GM19395 (cell line): ENCODE data around the gene CAMK1G.

Source experiments
- ATAC-seq: cut with Tn5 transposase; IDR thresholded peaks from one replicate; pipeline ENCODE4 v1.9.1; 2021; ENCODE audit warnings: mild to moderate bottlenecking, moderate library complexity; ENCODE audit not compliant: unreplicated experiment

Gene CAMK1G

DNA sequence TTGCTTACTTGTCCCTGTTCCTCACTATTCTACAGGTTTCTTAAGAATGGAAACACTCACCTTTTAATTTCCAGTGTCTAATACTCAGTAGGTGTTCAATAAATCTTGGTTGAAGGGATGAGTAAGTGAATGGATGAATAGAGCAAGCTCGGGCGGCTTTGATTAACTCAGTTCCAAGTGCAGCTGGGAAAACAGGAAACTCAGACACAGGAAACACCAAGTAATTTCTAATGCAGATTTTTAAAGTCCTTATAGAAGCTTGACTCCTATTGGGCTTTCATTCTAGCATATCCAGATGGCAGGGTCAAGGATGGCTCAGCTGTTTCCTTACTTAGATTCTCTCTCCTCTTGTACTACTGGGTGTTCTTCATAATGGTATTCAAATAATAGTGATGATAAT lies 14.0 kb downstream of the CAMK1G start:
- no peak for ATAC-seq

DNA sequence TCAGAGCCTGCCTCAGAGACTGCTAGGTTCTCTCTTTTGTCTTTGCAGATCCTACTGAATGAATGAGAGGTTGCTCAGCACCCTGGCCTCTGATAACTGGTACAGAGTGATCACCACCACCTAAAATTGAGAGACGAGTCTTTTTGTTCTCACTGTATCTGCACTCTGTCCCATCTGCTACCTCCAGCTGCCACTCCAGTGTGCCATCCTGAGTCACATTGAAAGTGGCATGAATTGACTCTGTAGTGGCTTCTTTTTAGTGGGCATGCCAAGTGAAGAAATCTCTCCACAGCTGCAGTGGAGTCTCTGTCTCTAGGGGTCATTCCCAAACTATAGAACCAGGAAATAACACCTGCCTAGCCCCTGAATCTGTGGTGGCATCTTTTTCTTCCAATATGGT lies 14.7 kb downstream of the CAMK1G start:
- ATAC-seq: no peak

DNA sequence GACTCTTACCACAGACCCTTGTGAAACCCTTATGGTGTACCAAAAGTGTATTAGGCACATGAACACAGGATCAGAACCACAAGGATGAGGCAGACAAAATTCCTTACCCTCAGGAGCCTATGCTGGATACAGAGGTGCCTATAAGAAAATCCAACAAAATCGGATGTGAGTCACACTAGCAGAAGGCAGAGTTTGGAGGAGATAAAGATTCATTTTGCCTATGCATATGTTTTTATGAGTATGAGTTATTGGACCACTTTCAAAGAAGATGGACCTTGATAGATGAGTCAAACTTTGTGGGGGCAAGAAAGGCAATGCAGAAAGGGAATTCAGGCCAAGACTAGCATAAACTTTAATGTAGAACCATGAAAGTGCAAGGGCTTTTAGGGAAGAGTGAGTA lies 17.0 kb downstream of the CAMK1G start:
- ATAC-seq: no peak

DNA sequence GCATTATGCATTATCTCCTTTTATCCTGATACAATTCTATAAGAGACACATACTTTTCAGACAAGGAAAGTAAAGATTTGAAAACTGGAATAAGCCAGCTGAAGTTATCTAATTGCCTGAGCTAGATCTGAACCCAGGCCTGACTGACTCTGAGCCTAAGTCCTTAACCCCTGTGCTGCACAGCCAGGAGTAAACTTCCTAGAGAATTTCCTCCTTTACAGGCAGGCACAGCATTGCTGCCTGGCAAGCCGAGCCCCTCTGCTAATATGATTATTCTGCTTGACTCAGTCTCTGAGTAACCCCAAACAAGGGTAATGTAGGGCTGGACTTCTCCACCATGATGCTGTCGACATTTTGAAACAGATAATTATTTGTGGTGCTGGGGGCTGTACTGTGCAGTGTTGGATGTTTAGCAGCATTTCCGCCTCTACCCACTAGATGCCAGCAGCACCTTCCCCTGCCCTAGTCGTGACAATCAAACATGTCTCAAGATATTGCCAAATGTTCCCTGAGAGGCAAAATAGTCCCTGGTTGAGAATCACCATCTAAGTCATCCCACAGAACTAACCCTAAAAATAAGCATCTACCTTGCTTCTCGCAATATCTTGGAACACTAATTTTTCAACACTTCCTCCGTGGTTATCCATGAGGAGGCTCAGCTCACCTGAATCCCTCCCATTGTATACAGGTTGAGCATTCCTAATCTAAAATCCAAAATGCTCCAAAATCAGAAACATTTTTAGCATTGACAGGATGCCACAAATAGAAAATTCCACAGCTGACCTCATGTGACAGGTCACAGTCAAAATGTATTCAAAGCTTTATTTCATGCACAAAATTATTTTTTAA lies 18.5 kb downstream of the CAMK1G start:
- ATAC-seq: no peak

DNA sequence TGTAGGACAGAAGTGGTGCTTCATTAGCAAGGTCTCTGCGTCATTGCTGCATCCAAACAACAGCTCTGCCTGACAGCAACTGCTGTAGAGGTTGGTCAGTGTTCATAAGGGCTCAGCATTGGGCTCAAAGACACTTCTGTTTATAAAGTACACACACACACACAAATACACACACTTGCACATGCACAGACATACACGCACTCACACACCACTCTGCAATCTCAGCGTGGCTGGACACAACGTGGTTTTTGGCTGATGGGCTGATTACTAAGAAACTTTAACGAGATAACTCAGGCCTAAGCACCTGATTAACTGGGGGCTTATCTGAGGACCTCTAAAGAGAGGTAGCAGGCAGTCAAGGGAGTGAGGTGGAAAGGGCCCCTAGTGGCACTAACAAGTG lies 20.4 kb downstream of the CAMK1G start:
- no peak for ATAC-seq

DNA sequence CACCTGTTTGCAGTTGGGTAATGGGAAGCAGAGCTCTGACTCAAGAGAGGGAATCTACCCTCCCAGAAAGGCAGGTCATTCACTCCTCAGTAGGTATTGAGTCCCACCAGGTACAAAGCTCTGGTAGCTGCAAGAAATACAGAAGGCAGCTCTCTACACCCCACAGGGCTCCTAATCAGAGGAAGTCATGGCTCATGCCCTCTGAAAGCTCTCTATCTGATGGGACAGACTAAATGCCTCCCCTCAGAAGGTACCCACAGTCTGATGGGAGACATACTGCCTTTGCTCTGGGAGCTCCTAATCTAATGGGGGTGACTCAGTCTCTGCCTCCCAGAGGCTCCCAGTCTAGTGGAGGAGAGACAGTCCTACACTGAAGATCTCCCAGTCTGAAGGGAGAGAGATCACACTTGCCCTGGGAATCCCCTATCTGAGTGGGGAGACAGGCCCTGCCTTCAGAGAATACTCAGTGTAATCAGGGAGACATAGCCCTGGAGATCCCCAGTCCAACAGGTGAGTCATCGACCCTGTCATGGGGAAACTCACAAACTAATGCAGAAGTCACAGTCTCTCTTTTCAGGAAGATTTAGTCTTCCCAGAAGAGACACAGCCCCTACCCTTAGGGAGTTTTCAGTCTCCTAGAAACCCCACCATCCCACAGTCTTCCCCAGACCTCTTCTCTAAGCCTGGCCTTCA lies 23.7 kb downstream of the CAMK1G start:
- peak; percentile 84 for ATAC-seq

DNA sequence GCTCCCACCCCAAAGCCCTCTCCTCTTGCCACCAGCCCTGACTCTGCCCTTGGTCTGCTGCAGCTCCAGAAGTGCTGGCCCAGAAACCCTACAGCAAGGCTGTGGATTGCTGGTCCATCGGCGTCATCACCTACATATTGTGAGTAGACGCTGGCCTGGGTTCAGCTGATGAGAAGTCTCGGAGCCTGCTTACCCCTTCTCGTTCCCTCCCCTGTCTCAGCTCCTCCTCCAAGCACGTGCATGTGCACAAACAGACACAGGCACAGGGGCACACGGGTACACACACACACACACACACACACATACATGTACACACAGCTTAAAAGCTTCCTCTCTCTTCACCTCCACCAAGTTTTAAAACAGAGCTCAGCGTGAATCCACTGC lies 24.3 kb downstream of the CAMK1G start:
- ATAC-seq: peak; percentile 25

DNA sequence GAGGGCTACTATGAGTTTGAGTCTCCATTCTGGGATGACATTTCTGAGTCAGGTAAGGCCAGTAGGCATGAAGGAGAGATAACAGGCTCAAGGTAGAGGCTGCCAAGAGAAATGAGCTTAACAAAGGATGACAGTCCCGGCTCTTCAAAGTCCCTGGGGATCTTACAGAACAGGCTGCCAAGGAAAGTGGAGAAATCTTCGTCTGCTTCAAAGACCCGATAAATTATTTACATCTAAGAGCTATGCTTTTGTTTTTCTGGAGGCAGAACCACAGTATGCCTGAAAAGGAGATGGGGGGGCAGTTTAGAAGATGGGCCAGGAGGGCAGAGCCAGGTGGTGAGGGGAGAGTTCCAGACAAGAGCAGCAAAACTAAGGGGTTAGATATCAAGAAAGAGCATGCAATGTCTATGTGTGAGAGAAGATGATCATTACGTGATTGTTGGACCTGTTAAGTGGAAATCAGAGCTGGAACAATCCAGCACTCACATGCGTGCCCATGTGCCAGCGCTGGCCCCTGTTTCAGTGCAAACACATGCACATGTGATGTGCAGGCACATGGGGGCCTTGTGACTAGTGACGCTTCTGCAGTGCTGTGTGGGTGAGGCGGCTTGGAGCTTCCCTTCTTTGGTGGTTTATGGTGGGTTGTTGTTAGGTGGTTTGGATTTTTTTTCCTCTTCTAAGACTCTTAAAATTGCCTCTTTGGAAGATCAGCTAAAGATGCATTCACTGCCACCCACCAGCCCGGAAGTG lies 25.7 kb downstream of the CAMK1G start:
- ATAC-seq: no peak

DNA sequence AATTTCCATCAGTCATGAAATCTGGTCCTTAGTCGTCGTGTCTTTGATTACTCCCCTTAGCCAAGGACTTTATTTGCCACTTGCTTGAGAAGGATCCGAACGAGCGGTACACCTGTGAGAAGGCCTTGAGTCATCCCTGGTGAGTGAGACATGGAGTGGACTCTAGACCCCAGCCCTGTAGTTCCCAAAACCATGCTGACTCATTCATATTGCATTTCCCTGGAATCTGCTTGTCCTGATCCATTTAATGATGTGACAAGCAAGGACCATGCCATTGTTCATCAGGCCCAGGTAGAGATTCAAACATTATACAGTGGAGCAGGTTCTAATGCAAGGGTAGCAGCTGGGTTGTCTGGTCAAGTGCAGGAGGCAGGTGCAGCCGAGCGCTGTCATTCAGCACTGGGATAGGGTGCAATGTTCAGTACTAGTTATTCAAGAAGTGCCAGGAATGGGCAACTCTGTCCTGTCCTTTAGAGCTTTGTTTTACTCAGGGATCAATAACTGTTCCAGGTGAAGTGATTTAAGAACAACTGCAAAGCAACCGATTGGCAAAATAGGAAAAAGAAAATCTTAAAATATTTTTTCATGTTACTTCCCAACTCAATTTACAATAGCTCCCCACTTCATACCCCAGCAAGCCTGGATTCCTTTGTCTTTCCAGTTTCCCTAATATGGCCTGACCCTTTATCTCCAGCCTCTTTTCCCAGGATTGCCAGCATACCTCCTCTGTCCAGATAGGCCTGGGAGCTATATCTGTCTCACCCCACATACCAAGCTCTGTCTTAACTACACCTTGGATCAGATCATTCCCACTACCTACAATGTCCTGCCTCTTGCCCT lies 26.5 kb downstream of the CAMK1G start:
- no peak for ATAC-seq

DNA sequence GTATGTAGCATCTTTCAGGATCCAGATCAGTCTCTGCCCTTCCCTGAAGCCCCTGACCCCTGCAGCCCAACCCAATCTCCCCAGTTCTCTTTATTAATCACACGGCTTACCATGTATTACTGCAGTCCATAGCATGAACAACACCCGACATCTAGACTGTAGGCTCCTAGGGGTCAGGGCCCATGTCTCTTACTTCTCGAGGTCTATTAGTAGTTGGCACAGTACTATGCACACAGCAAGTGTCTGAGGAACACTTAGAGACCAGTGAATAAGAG lies 27.1 kb downstream of the CAMK1G start:
- ATAC-seq: no peak

DNA sequence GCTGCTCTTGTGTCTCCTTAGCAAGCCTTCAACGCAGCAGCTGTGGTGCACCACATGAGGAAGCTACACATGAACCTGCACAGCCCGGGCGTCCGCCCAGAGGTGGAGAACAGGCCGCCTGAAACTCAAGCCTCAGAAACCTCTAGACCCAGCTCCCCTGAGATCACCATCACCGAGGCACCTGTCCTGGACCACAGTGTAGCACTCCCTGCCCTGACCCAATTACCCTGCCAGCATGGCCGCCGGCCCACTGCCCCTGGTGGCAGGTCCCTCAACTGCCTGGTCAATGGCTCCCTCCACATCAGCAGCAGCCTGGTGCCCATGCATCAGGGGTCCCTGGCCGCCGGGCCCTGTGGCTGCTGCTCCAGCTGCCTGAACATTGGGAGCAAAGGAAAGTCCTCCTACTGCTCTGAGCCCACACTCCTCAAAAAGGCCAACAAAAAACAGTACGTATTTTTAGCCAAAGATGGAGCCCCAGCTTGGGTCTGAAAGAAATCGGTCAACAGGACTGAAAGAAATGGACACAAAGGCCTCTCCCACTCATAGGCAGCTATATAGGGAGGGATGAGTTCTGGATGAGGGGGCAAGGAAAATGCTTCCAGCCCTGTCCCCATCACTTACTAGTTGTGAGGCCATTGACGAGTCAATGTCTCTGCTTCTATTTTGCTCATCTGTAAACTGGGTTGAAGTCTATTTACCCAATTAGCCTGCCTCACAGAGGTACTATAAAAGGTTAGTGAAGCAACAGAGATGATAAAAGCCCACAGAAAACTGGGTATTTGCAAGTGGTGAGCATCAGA lies 28.5 kb downstream of the CAMK1G start:
- no peak for ATAC-seq

DNA sequence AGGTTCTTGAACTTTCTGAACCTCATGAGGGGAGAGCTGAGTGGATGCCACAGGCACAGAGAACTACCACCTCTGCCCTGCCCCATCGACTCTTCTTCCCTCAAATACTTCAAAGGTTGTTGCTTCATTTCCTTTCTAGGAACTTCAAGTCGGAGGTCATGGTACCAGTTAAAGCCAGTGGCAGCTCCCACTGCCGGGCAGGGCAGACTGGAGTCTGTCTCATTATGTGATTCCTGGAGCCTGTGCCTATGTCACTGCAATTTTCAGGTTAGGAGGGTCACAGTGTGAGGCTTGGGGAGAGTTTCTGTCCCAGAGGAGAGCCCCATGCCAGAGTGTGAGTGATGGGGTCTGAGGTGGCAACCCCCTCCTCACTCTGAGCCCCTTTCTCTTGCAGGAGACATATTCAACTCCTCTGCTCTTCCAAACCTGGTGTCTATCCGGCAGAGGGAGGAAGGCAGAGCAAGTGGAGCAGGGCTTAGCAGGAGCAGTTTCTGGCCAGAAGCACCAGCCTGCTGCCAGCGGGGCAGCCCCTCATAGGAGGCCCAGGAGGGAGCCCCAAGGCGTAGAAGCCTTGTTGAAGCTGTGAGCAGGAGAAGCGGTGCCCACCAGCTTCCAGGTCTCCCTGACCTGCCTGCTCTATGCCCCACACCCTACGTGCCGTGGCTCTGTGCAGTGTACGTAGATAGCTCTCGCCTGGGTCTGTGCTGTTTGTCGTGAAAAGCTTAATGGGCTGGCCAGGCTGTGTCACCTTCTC lies 29.3 kb downstream of the CAMK1G start:
- ATAC-seq: no peak

DNA sequence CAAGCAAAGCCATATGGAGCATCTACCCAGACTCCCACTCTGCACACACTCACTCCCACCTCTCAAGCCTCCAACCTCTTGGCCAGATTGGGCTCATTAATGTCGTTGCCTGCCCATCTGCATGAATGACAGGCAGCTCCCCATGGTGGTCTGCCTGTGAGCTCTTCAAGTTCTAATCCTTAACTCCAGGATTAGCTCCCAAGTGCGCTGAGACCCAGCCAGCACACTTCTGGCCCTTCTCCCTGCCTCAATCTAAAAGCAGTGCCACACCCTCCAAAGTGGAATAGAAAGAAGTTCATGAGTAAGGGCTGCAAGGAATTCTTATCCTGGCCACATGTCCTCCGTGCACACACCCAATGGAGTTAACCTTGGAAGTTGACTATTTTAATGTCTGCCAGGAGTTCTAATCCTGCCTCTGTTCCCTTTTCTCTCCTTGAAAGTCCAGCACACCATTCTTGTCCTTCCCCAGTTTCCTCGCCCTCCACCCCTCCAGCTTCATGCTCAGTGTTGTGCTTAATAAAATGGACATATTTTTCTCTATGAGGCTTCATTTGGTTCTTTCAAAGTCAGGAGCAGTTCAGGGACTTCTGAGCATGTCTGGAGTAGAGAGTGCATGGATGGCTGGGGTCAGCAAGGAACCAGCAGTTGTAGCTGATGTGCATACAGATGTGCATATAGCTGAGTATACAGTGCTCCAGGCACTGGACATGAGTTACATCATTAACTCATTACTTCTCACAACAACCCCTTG lies 30.1 kb downstream of the CAMK1G start:
- no peak for ATAC-seq

DNA sequence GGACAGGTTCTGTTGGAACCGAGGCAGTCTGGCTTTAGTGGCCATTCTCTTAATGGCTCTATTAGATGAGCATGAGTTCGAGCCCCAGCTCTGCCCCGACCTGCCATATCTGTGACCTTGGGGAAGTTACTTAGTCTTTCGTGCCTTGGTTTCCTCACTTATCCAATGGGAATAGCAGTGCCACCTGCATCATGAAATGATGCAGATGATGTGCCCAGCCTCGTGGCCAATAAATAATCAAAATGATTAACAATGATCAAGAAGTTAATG lies 30.6 kb downstream of the CAMK1G start:
- ATAC-seq: no peak

DNA sequence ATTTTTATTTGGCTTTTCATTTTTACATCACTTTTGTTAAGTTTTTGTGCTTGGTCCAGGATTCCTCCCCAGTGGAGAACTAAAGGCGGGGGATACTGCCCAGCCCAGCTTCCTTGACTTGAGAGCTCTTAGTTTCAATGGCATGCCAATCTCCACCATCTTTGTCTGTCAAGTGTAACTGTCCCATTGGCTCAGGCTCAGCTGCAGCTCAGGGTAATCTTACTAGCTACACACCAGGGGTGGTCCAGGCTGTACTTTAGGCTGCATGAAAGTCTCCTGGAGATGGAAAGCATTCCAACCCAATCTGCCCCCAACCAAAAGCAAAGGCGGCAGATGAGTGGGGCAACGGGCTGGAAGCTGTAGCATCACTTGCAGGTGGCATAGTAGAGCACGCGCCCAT lies 31.4 kb downstream of the CAMK1G start:
- no peak for ATAC-seq

DNA sequence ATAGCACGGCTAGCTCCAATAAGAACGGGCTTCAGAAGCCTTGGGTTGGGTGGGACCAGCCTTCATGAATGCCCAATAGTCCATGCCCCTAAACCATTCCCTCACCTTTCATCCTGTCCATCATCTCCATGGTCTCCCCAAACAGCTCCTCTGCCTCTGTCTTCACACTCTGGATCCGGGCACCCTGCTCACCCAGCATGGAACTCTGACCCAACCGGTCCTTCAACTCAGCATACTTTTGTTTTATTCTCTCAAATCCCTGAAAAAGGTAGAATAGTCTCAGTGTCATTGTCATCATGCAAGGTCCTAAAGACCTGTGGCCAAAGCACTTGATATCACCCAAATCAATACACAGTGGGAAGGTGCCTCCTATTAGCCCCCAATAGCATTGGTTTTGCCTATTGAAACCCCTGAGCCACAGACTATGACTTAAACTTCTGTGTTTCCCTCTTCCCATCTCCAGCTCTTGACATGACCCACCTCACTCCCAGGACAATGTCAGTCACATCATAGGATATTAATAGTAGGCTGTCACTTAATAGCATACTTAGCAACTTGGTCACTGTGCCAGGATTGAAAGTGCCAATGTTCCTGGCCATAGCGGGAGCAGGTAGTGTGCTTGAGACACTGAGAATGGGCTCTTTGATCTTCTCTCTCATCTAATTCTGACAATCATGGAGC lies 33.0 kb downstream of the CAMK1G start:
- ATAC-seq: no peak

DNA sequence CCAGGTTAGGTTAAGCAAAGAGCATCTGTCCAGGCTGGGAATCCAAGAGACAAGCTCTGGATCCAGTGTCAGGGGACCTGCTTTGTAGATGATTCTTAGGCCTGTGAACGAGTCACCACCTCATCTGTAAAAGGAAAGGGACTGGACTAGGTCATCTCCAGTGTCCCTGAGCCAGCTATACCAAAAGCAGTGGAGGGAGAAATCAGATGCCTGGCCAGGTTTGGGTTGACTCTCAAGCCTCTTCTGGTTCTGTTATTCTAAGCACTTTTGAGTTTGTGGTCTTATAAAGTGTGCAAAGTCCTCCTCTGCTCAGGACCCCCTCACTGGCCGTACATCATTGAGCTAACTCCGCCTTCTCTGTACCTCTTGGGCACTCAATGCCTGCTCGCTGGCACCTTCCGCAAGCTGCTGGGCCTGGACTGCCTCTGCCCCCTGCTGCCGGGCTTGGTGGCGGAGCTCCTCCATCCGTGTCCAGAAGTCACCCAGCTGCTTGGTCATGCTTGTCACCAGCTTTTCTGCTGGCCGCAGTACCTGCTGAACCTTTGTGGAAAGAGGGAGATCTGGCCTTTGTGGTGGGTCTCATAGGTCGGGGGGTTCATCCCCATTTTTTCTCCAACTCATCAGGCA lies 33.6 kb downstream of the CAMK1G start:
- no peak for ATAC-seq

DNA sequence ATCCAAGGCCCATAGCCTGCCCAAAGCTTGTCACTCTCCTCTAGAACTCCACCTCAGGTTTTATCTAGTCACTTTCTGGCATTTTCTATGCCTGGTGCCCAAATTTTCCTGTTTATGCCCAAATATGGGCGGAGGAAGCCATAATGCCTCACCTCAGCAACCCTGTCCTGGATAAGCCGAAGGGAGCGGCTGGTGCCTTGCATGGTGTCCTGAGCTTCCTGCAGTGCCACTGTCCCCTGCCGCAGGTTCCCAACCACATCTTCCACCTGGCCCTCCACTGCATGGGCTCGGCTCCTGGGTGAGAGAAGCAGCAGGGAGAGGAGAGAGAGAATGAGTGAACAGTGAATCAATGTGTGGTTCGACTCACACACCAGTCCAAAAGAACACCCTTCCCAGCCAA lies 34.2 kb downstream of the CAMK1G start:
- no peak for ATAC-seq
